GM19455 (cell line): ENCODE measurements around the gene CYS1.
"Not testable (repeated sequence)": the region's sequence is repeated elsewhere in the genome, so short reads cannot be mapped to it uniquely, and the experiment has no call there.

Experiments used
- ATAC-seq: cut with Tn5 transposase; IDR thresholded peaks from one replicate; pipeline ENCODE4 v1.9.1; 2021; ENCODE audit not compliant: unreplicated experiment

CYS1 gene

GRCh38 chr2:10031886-10032745 lies 48.1 kb downstream of the CYS1 start:
- ATAC-seq, result no peak

- ATAC-seq, result not testable (repeated sequence)
Observed at GRCh38 chr2:10030798-10031197, 49.4 kb downstream of the CYS1 start.

- ATAC-seq, result no peak
Observed at GRCh38 chr2:10030311-10030736, 49.9 kb downstream of the CYS1 start.

- no peak for ATAC-seq
Observed at GRCh38 chr2:10029875-10030223, 50.4 kb downstream of the CYS1 start.

- peak; percentile 54 for ATAC-seq
Observed at GRCh38 chr2:10028988-10029874, 51.0 kb downstream of the CYS1 start.

GRCh38 chr2:10028407-10028987 lies 51.7 kb downstream of the CYS1 start:
- no peak for ATAC-seq

- no peak for ATAC-seq
Observed at GRCh38 chr2:10027660-10028330, 52.4 kb downstream of the CYS1 start.

GRCh38 chr2:10026940-10027569 lies 53.2 kb downstream of the CYS1 start:
- no peak for ATAC-seq

- no peak for ATAC-seq
Observed at GRCh38 chr2:10022966-10023662, 57.1 kb downstream of the CYS1 start.

- ATAC-seq, result no peak
Observed at GRCh38 chr2:10022445-10022844, 57.8 kb downstream of the CYS1 start.

- ATAC-seq, result no peak
Observed at GRCh38 chr2:10022041-10022421, 58.2 kb downstream of the CYS1 start.

GRCh38 chr2:10019602-10020400 lies 60.4 kb downstream of the CYS1 start:
- no peak for ATAC-seq

- ATAC-seq, result no peak
Observed at GRCh38 chr2:10019174-10019573, 61.0 kb downstream of the CYS1 start.

- no peak for ATAC-seq
Observed at GRCh38 chr2:10017313-10017941, 62.8 kb downstream of the CYS1 start.

GRCh38 chr2:10016802-10017258 lies 63.4 kb downstream of the CYS1 start:
- no peak for ATAC-seq

- no peak for ATAC-seq
Observed at GRCh38 chr2:10016001-10016801, 64.0 kb downstream of the CYS1 start.

- ATAC-seq, result not testable (repeated sequence)
Observed at GRCh38 chr2:10015376-10015989, 64.7 kb downstream of the CYS1 start.
